ENCODE data around the gene HACL1. TPM values are rescaled to one million over a fixed set of nuclear protein-coding genes. Genes with fewer than 3 reads are reported as not detected.

HACL1 gene
- total and polyA plus RNA-seq, 2 donors (not counting 3 experiments of a cell fraction or from before 2014, with no cell fraction given), result 16.5 to 27.4 TPM

DNA sequence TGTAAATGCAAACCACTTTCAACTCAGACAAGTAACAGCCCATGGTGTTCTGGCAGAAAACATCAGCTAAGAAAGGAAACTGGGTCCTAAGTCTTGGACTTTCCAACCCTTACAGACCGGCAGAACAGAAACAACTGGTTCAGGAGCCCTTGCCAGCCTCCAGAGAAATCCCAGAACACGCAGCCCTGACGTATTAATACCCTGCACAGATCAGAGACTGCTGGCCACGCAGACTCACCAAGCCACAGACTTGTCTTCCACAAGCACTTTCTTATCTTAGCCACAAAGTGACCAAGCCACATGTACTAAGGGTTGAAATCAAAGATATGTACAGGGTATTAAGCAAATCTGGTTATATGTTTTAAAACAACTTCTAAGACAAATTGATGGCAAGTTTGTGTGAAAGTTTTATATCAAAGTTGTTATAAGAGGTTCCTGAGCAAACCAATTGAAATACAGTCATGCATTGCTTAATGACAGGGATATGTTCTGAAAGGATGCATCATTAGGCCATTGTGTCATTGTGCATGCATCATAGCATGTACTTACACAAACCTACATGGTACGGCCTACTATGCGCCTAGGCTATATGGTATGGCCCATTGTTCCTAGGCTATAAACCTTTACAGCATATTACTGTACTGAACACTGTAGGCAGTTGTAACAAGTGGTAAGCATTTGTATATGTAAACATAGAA lies 37.0 kb upstream of the HACL1 start:
- DNase-seq (ENCODE audit: low read depth, low spot score) (peak; percentile 17), FAIRE-seq (no peak)
- intact Hi-C loops (cut with micrococcal nuclease) (loop anchor here (5.0 to 10.0 kb wide), 2 partner anchors 344 to 844 kb away; no protein-coding TSS in a partner anchor), dilution Hi-C loops (cut with MboI; ENCODE audit: extremely low pct_ligation_motif_present, low sequenced_read_pairs) (loop anchor here (25.0 kb wide), 1 partner anchor 424 kb away; no protein-coding TSS in a partner anchor)
- Histone ChIP-seq H3K4me2 (ENCODE audit: insufficient read depth, low read length) (no peak overlapping the region), H3K27ac (ENCODE audit: insufficient read depth, low read depth, low read length) (peak overlapping the region; percentile 93), H2AFZ (ENCODE audit: low read depth, low read length) (no peak overlapping the region), H3K9ac (replicated peaks; ENCODE audit: extremely low read depth, insufficient read depth, low read length) (peak overlapping the region; percentile 61), H3K36me3 (ENCODE audit: control insufficient read depth in 2 of 2, extremely low read depth in 1 of 2, insufficient read depth in 2 of 2, low read length in 2 of 2) (no peaks in the 10 kb centered on the region), H3K4me1 (ENCODE audit: control insufficient read depth, extremely low read depth, insufficient read depth, low read length) (peaks cover 54% of the 10 kb centered on the region), H4K20me1 (replicated peaks; ENCODE audit: control insufficient read depth, extremely low read depth, insufficient read depth, low read length) (no peaks in the 10 kb centered on the region), H3K79me2 (ENCODE audit: control insufficient read depth, insufficient read depth, low read length) (no peaks in the 10 kb centered on the region), H3K9me1 (replicated peaks; ENCODE audit: control insufficient read depth, extremely low read depth, insufficient read depth, low read length) (no peaks in the 10 kb centered on the region), H3K9me3 (replicated peaks; ENCODE audit: control insufficient read depth, insufficient read depth, low read length) (no peaks in the 10 kb centered on the region), H3K27me3 (ENCODE audit: control insufficient read depth in 2 of 2, insufficient read depth in 2 of 2, low read length in 2 of 2) (no peaks in the 10 kb centered on the region), H3K4me3 (replicated peaks in 1 of 3; ENCODE audit: insufficient read depth in 1 of 3, low read depth in 1 of 3, low read length in 3 of 3) (no peak overlapping the region)
- CTCF ChIA-PET, result interaction anchor here (2.9 to 4.7 kb wide), 2 partner anchors 8 kb away, joined by 7 to 44 read pairs; no protein-coding TSS in a partner anchor
- POLR2A ChIA-PET, result no interaction called here
- TF ChIP-seq POLR2AphosphoS5 (IDR thresholded peaks at IDR 0.05; ENCODE audit: insufficient read depth, low read depth, low read length) (no peak), FOS (IDR thresholded peaks at IDR 0.05; ENCODE audit: borderline replicate concordance, insufficient read depth, low read length) (no peak), POLR2A (IDR thresholded peaks at IDR 0.05; ENCODE audit: low read depth, low read length) (no peak), GATA2 (IDR thresholded peaks at IDR 0.05; ENCODE audit: insufficient read depth, insufficient read length, low read depth, low read length) (no peak), EZH2 (IDR thresholded peaks at IDR 0.05; ENCODE audit: borderline replicate concordance, low read depth, low read length, severe bottlenecking) (no peak), MYC (IDR thresholded peaks at IDR 0.05; ENCODE audit: low read depth, low read length) (no peak), JUN (IDR thresholded peaks at IDR 0.05; ENCODE audit: borderline replicate concordance, insufficient read depth, insufficient read length, low read depth) (no peak)
- TF ChIP-seq, protein P1, sequence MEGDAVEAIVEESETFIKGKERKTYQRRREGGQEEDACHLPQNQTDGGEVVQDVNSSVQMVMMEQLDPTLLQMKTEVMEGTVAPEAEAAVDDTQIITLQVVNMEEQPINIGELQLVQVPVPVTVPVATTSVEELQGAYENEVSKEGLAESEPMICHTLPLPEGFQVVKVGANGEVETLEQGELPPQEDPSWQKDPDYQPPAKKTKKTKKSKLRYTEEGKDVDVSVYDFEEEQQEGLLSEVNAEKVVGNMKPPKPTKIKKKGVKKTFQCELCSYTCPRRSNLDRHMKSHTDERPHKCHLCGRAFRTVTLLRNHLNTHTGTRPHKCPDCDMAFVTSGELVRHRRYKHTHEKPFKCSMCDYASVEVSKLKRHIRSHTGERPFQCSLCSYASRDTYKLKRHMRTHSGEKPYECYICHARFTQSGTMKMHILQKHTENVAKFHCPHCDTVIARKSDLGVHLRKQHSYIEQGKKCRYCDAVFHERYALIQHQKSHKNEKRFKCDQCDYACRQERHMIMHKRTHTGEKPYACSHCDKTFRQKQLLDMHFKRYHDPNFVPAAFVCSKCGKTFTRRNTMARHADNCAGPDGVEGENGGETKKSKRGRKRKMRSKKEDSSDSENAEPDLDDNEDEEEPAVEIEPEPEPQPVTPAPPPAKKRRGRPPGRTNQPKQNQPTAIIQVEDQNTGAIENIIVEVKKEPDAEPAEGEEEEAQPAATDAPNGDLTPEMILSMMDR (IDR thresholded peaks at IDR 0.05; ENCODE audit: extremely low read depth in 1 of 2, insufficient read depth in 1 of 2, low read depth in 1 of 2, low read length in 2 of 2), result no peak
- TF ChIP-seq, protein P2, sequence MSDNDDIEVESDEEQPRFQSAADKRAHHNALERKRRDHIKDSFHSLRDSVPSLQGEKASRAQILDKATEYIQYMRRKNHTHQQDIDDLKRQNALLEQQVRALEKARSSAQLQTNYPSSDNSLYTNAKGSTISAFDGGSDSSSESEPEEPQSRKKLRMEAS (IDR thresholded peaks at IDR 0.05; ENCODE audit: insufficient read depth, insufficient read length), result no peak
- BruUV-seq (replicated peaks), result no TSS peak
